GM21528 (cell line): Measurements from ENCODE around the gene BRCC3.

ENCODE experiments used
- ATAC-seq: cut with Tn5 transposase; IDR thresholded peaks from one replicate; pipeline ENCODE4 v1.9.1; 2021; ENCODE audit warnings: mild to moderate bottlenecking, moderate library complexity; ENCODE audit not compliant: unreplicated experiment, low FRiP score

The BRCC3 gene

GRCh38 chrX:155070975-155071693, at the start of gene BRCC3, which contains the start of the genes CMC4 and MTCP1:
Gene BRCC3 (plus strand): TSS chrX:155071508. CDS start chrX:155071528, 20 bp downstream.
Gene CMC4 (minus strand): TSS chrX:155071136. CDS start chrX:155064023, 7,113 bp downstream.
Gene MTCP1 (minus strand): TSS chrX:155071136. CDS start chrX:155066010, 5,126 bp downstream.
- ATAC-seq = peak; percentile 93

- no peak for ATAC-seq
Observed at GRCh38 chrX:155022585-155022984, 48.7 kb upstream of the BRCC3 start, which contains the start of gene F8. Gene F8 (minus strand): TSS chrX:155022723. CDS start chrX:155022552, 171 bp downstream.

- ATAC-seq = no peak
Observed at GRCh38 chrX:155023907-155024833, 47.1 kb upstream of the BRCC3 start.

- no peak for ATAC-seq
Observed at GRCh38 chrX:155026420-155026726, 44.9 kb upstream of the BRCC3 start.

GRCh38 chrX:155026727-155027508, 44.4 kb upstream of the BRCC3 start, which contains the start of gene FUNDC2:
Gene FUNDC2 (plus strand): TSS chrX:155026844. CDS start chrX:155026939, 95 bp downstream.
- ATAC-seq = peak; percentile 94

- no peak for ATAC-seq
Observed at GRCh38 chrX:155027509-155028066, 43.7 kb upstream of the BRCC3 start.

GRCh38 chrX:155028129-155028528, 43.2 kb upstream of the BRCC3 start:
- ATAC-seq = no peak

GRCh38 chrX:155028877-155029291, 42.4 kb upstream of the BRCC3 start:
- ATAC-seq = no peak

GRCh38 chrX:155031657-155032056, 39.7 kb upstream of the BRCC3 start:
- ATAC-seq = no peak

GRCh38 chrX:155035688-155036087, 35.6 kb upstream of the BRCC3 start:
- no peak for ATAC-seq

- ATAC-seq = no peak
Observed at GRCh38 chrX:155046129-155046810, 25.0 kb upstream of the BRCC3 start.

GRCh38 chrX:155046811-155047528, 24.3 kb upstream of the BRCC3 start:
- no peak for ATAC-seq

GRCh38 chrX:155048977-155049619, 22.2 kb upstream of the BRCC3 start:
- ATAC-seq = no peak

GRCh38 chrX:155052738-155053498, 18.4 kb upstream of the BRCC3 start:
- no peak for ATAC-seq

- no peak for ATAC-seq
Observed at GRCh38 chrX:155053656-155054055, 17.7 kb upstream of the BRCC3 start.

- no peak for ATAC-seq
Observed at GRCh38 chrX:155054255-155054654, 17.1 kb upstream of the BRCC3 start.

- no peak for ATAC-seq
Observed at GRCh38 chrX:155055494-155055893, 15.8 kb upstream of the BRCC3 start.

- ATAC-seq = no peak
Observed at GRCh38 chrX:155056471-155056870, 14.8 kb upstream of the BRCC3 start.
